ENCODE data around the gene ZNF654. TPM values are rescaled to one million over a fixed set of nuclear protein-coding genes. Genes with fewer than 3 reads are reported as not detected.

The ZNF654 gene
- total RNA-seq, 2 experiments from 2014 or later: 6.5 to 7.6 TPM

DNA sequence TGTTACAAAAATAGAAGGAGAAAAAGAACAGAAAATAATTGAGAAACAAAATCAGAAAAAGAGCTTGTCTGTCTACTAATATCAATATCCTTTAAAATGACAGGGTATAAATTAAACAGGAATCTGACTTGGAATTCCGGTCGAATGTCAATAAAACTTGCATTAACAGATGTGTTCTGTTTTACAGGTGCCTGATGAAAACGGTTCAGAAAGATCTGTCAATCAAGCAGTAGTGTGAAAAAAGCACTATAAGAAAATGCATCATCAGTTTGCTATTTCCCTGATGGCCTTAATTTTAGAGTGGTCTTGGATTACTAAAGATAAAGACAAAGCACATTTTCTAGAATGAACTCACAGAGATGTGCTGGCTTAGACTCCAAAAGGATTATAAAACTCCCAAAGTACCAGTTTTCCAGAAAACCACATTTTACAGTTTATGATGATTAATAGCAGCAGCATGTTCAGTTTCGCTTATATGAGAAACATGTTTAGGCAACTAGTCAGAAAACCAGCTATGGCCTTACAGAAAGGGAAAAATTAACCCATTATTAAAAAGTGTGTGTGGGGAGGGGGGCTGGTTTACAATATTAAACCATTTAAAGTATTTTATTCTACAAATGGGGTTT, 82.5 kb downstream of the ZNF654 start:
- H3K36me3 Mint-ChIP-seq (ENCODE audit: low read depth): peaks cover 47% of the 10 kb centered on the region
- Histone ChIP-seq H3K4me1 (ENCODE audit: insufficient read depth, low read length) (no peaks in the 10 kb centered on the region), H3K27me3 (ENCODE audit: control insufficient read depth in 1 of 2, insufficient read depth in 2 of 2, low read length in 2 of 2) (no peaks in the 10 kb centered on the region), H3K4me3 (ENCODE audit: low read length) (no peak overlapping the region), H3K36me3 (ENCODE audit: insufficient read depth, low read length) (peaks cover 23% of the 10 kb centered on the region), H3K27ac (ENCODE audit: low read depth in 1 of 2, low read length in 2 of 2) (no peak overlapping the region), H3K9me3 (ENCODE audit: control insufficient read depth in 1 of 2, insufficient read depth in 1 of 2, low read length in 2 of 2) (no peaks in the 10 kb centered on the region)
- no peak for DNase-seq
- no peaks in the 10 kb centered on the region for H3K27me3 Mint-ChIP-seq
- intact Hi-C loops (cut with DNase I, micrococcal nuclease): no loop called here
- no peak overlapping the region for H3K27ac Mint-ChIP-seq
- ChIA-PET POLR2A (interaction anchor here (0.6 kb wide), 1 partner anchor 85 kb away, joined by 3 read pairs; no protein-coding TSS in a partner anchor), CTCF (no interaction called here)
- no peaks in the 10 kb centered on the region for H3K9me3 Mint-ChIP-seq
- peaks cover 5% of the 10 kb centered on the region for H3K4me1 Mint-ChIP-seq (ENCODE audit: low read depth)
- TF ChIP-seq, protein P1, sequence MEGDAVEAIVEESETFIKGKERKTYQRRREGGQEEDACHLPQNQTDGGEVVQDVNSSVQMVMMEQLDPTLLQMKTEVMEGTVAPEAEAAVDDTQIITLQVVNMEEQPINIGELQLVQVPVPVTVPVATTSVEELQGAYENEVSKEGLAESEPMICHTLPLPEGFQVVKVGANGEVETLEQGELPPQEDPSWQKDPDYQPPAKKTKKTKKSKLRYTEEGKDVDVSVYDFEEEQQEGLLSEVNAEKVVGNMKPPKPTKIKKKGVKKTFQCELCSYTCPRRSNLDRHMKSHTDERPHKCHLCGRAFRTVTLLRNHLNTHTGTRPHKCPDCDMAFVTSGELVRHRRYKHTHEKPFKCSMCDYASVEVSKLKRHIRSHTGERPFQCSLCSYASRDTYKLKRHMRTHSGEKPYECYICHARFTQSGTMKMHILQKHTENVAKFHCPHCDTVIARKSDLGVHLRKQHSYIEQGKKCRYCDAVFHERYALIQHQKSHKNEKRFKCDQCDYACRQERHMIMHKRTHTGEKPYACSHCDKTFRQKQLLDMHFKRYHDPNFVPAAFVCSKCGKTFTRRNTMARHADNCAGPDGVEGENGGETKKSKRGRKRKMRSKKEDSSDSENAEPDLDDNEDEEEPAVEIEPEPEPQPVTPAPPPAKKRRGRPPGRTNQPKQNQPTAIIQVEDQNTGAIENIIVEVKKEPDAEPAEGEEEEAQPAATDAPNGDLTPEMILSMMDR (IDR thresholded peaks at IDR 0.05): no peak
- H3K4me3 Mint-ChIP-seq: no peak overlapping the region
- ATAC-seq (ENCODE audit: poor library complexity): no peak

DNA sequence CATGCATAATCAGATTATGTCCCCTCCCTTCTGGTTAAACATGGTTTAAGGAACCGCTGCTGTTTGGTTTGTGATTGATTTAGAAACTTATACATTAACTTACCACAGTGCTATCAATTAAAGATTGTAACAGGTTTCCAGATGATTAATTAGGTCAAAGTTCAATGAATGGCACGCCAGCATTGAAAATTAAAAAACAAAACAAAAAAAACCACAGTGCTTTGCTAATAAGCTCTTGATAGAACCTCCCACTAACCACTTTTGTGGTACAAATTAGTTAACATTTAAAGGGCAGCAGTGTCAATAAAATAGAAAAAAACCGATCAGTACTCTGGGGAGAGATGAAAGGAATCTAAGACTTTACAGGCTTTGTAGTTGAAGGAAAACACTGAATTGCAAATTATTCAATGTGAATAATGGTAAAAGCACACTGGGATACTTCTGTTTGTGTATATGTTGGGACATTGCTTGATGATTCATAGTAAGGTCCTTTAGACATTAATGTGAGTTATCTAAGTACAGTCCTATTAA, 83.1 kb downstream of the ZNF654 start:
- H3K36me3 Mint-ChIP-seq (ENCODE audit: low read depth): peaks cover 44% of the 10 kb centered on the region
- no peaks in the 10 kb centered on the region for H3K27me3 Mint-ChIP-seq
- ChIA-PET CTCF (no interaction called here), POLR2A (interaction anchor here (0.6 kb wide), 1 partner anchor 86 kb away, joined by 3 read pairs; no protein-coding TSS in a partner anchor)
- no peak overlapping the region for H3K4me3 ChIP-seq (ENCODE audit: low read length)
- no peak overlapping the region for H3K4me3 Mint-ChIP-seq
- no peak for ATAC-seq (ENCODE audit: poor library complexity)
- H3K27ac ChIP-seq (ENCODE audit: low read depth in 1 of 2, low read length in 2 of 2): no peak overlapping the region
- no peaks in the 10 kb centered on the region for H3K9me3 ChIP-seq (ENCODE audit: control insufficient read depth in 1 of 2, insufficient read depth in 1 of 2, low read length in 2 of 2)
- DNase-seq: peak in 2 of 14 experiments; percentile 11
- H3K4me1 ChIP-seq (ENCODE audit: insufficient read depth, low read length): no peaks in the 10 kb centered on the region
- intact Hi-C loops (cut with DNase I, micrococcal nuclease): no loop called here
- H3K27me3 ChIP-seq (ENCODE audit: control insufficient read depth in 1 of 2, insufficient read depth in 2 of 2, low read length in 2 of 2): no peaks in the 10 kb centered on the region
- peaks cover 21% of the 10 kb centered on the region for H3K36me3 ChIP-seq (ENCODE audit: insufficient read depth, low read length)
- TF ChIP-seq, protein P1 (IDR thresholded peaks at IDR 0.05): no peak
- no peak overlapping the region for H3K27ac Mint-ChIP-seq
- H3K4me1 Mint-ChIP-seq (ENCODE audit: low read depth): peaks cover 5% of the 10 kb centered on the region
- no peaks in the 10 kb centered on the region for H3K9me3 Mint-ChIP-seq

DNA sequence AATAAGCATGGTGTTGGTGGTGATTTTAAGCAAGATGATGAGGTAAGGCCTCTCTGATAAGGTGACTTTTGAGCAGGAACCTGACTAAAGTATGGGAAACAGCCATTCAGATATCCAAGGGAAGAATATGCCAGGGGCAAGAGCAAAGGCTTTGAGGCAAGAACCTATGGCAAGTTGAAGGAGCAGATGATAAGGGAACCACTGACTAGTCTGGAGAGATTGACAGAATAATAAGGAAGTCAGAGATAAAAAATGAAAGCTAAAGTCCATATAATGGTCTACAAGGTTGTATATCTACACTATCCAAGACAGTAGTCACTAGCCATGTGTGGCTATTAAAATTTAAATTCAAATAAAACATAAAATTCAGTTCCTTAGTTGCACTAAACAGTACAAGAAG, 88.2 kb downstream of the ZNF654 start:
- ATAC-seq (ENCODE audit: poor library complexity) (no peak), DNase-seq (no peak)
- Mint-ChIP-seq H3K27ac (no peak overlapping the region), H3K4me1 (ENCODE audit: low read depth) (peaks cover 32% of the 10 kb centered on the region), H3K9me3 (no peaks in the 10 kb centered on the region), H3K4me3 (peak overlapping the region; percentile 68), H3K27me3 (no peaks in the 10 kb centered on the region), H3K36me3 (ENCODE audit: low read depth) (peaks cover 26% of the 10 kb centered on the region)
- no peak overlapping the region for H3K27ac ChIP-seq (ENCODE audit: low read depth in 1 of 2, low read length in 2 of 2)
- H3K36me3 ChIP-seq (ENCODE audit: insufficient read depth, low read length): no peaks in the 10 kb centered on the region
- ChIA-PET CTCF (no interaction called here), POLR2A (interaction anchor here (1.1 kb wide), 1 partner anchor 88 kb away, joined by 3 read pairs; the partner anchor contains the start of gene ZNF654)
- H3K4me3 ChIP-seq (ENCODE audit: low read length): no peak overlapping the region
- intact Hi-C loops (cut with DNase I, micrococcal nuclease): loop anchor here in 1 of 2 experiments (5.0 kb wide), 1 partner anchor 920 kb away; the partner anchor contains the start of gene CHMP2B
- no peaks in the 10 kb centered on the region for H3K9me3 ChIP-seq (ENCODE audit: control insufficient read depth in 1 of 2, insufficient read depth in 1 of 2, low read length in 2 of 2)
- TF ChIP-seq, protein P1 (IDR thresholded peaks at IDR 0.05): no peak
- no peaks in the 10 kb centered on the region for H3K27me3 ChIP-seq (ENCODE audit: control insufficient read depth in 1 of 2, insufficient read depth in 2 of 2, low read length in 2 of 2)
- H3K4me1 ChIP-seq (ENCODE audit: insufficient read depth, low read length): peaks cover 15% of the 10 kb centered on the region
